Activated CD4-positive, alpha-beta T cell treated with anti-CD3 and anti-CD28 coated beads for 36 hours (primary cell): ENCODE measurements around the gene UST. TPM values are rescaled to one million over a fixed set of nuclear protein-coding genes. Genes with fewer than 3 reads are reported as not detected.

Experiments
- ATAC-seq: fragments of 200-7000 bp; cut with Tn5 transposase; one replicate; pipeline ENCODE4 v1.10.0; 2021; ENCODE audit warnings: mild to moderate bottlenecking, moderate library complexity
- CTCF ChIA-PET: fragments of 350-600 bp; sonication (Branson Sonifier 250); formaldehyde crosslinking; loops from one replicate; lab custom pipeline; 2021; ENCODE audit warnings: antibody characterized with exemption; lab: Charles Lee
- POLR2A ChIA-PET: fragments of 350-600 bp; sonication (Branson Sonifier 250); formaldehyde crosslinking; loops from one replicate; lab custom pipeline; 2021; ENCODE audit warnings: antibody characterized with exemption, inconsistent platforms; lab: Charles Lee
- DNase-seq: peaks from one replicate; pipeline ENCODE4 v3.0.0-alpha.2; 2020
- H3K27ac Mint-ChIP-seq: one replicate; pipeline ENCODE4 v1.8.0; 2021; ENCODE audit warnings: mixed read lengths
- H3K27me3 Mint-ChIP-seq: one replicate; pipeline ENCODE4 v1.8.0; 2021; ENCODE audit warnings: mixed read lengths
- H3K36me3 Mint-ChIP-seq: one replicate; pipeline ENCODE4 v1.8.0; 2021; ENCODE audit warnings: low read depth, mixed read lengths
- H3K4me1 Mint-ChIP-seq: one replicate; pipeline ENCODE4 v1.8.0; 2021; ENCODE audit warnings: mixed read lengths
- H3K4me3 Mint-ChIP-seq: one replicate; pipeline ENCODE4 v1.8.0; 2021; ENCODE audit warnings: mild to moderate bottlenecking, moderate library complexity, mixed read lengths
- H3K9me3 Mint-ChIP-seq: one replicate; pipeline ENCODE4 v1.8.0; 2021; ENCODE audit warnings: low read depth, mixed read lengths
- intact Hi-C, 2 experiments: fragments of 100-400 bp; cut with DNase I in 1 of 2; cut with micrococcal nuclease in 1 of 2; formaldehyde crosslinking; loops; one replicate each; pipeline versions ENCODE4 v1.14.2 to v1.15.1; 2022 to 2024; cut with DNase I, micrococcal nuclease
- total RNA-seq, 2 experiments: library from RNA; stranded (reverse); gene quantifications; one replicate each; pipeline ENCODE4 v1.2.3, GENCODE V29; 2021

UST gene
- total RNA-seq, 2 experiments from 2014 or later = 2.2 to 2.8 TPM

- DNase-seq = no peak
- ChIA-PET POLR2A (no interaction called here), CTCF (no interaction called here)
- Mint-ChIP-seq H3K4me3 (no peak overlapping the region), H3K27me3 (peaks cover 7% of the 10 kb centered on the region), H3K36me3 (no peaks in the 10 kb centered on the region), H3K9me3 (no peaks in the 10 kb centered on the region), H3K4me1 (peaks cover 5% of the 10 kb centered on the region), H3K27ac (no peak overlapping the region)
- intact Hi-C loops = no loop called here
- ATAC-seq = no peak
These were observed 9.0 kb upstream of the UST start for GRCh38 chr6:148737806-148738205.

- Mint-ChIP-seq H3K9me3 (no peaks in the 10 kb centered on the region), H3K27me3 (peaks cover 13% of the 10 kb centered on the region), H3K27ac (no peak overlapping the region), H3K4me1 (peaks cover 5% of the 10 kb centered on the region), H3K36me3 (no peaks in the 10 kb centered on the region), H3K4me3 (no peak overlapping the region)
- CTCF ChIA-PET = interaction anchor here (0.6 to 0.7 kb wide), 2 partner anchors 62 to 172 kb away, joined by 3 to 4 read pairs; no protein-coding TSS in a partner anchor
- intact Hi-C loops = no loop called here
- DNase-seq (no peak), ATAC-seq (peak; percentile 12)
- POLR2A ChIA-PET = no interaction called here
These were observed 7.6 kb upstream of the UST start for GRCh38 chr6:148738946-148739821.

- DNase-seq = peak; percentile 24
- H3K9me3 Mint-ChIP-seq = no peaks in the 10 kb centered on the region
- no peaks in the 10 kb centered on the region for H3K36me3 Mint-ChIP-seq
- peaks cover 16% of the 10 kb centered on the region for H3K27me3 Mint-ChIP-seq
- intact Hi-C loops = no loop called here
- ATAC-seq = peak; percentile 16
- H3K4me3 Mint-ChIP-seq = no peak overlapping the region
- H3K4me1 Mint-ChIP-seq = peaks cover 5% of the 10 kb centered on the region
- CTCF ChIA-PET = interaction anchor here (0.6 to 1.0 kb wide), 4 partner anchors 17 to 173 kb away, joined by 3 to 4 read pairs (median 3); no protein-coding TSS in a partner anchor
- POLR2A ChIA-PET = no interaction called here
- no peak overlapping the region for H3K27ac Mint-ChIP-seq
These were observed 7.1 kb upstream of the UST start for GRCh38 chr6:148739822-148740128.

DNA sequence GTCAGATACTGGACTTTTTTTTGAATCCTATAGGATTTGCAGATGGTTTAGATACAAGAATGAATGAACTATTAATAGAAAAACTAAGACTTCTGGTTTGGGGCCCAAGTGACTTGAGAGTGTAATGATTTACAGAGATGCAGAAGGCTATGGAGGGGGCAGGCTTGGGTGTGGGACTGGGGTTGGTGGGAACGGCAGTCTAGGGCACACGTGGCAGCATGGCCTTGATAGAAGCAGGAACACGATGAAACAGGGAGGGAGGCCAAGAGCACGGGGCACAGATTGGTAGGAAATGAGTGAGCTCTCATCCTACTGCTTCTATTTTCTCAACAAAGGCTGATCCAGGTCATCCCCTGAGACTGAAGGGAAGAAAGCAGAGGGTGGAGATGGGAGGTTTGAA lies 3.4 kb upstream of the UST start:
- H3K4me3 Mint-ChIP-seq = no peak overlapping the region

DNA sequence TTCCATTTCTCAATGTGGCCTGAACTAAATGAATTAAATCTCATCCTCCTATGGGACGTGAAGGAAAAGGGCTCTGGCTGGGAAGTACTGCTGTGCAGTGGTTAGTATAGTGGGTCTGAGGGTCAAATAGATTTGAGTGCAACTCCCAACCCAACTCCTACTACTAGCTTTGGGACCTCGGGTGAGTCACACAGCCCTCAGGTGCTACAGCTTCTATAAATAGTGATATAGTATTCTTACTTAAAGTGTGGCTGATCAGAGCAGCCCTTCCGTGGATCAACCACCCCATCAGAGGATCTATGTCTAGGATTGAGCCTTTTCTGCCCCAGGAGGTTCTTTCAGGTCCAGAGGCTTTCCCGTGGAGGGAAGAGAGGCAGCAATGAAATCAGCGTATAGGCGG lies 904 bp upstream of the UST start:
- no peaks in the 10 kb centered on the region for H3K9me3 Mint-ChIP-seq
- DNase-seq (no peak), ATAC-seq (no peak)
- H3K4me1 Mint-ChIP-seq = peaks cover 23% of the 10 kb centered on the region
- H3K36me3 Mint-ChIP-seq = no peaks in the 10 kb centered on the region
- CTCF ChIA-PET = interaction anchor here (0.6 to 1.2 kb wide), 2 partner anchors 60 to 203 kb away, joined by 3 read pairs; no protein-coding TSS in a partner anchor
- peaks cover 41% of the 10 kb centered on the region for H3K27me3 Mint-ChIP-seq
- no peak overlapping the region for H3K27ac Mint-ChIP-seq
- POLR2A ChIA-PET = interaction anchor here (1.0 to 1.5 kb wide), 2 partner anchors 11 to 35 kb away, joined by 3 read pairs; no protein-coding TSS in a partner anchor
- intact Hi-C loops = loop anchor here (1.0 to 5.0 kb wide), 6 partner anchors 15 to 686 kb away; no protein-coding TSS in a partner anchor
- H3K4me3 Mint-ChIP-seq = peak overlapping the region; percentile 87

More for the DNA sequence above, 3.4 kb upstream of the UST start:
- Mint-ChIP-seq H3K9me3 (no peaks in the 10 kb centered on the region), H3K27me3 (peaks cover 26% of the 10 kb centered on the region), H3K4me1 (peaks cover 12% of the 10 kb centered on the region), H3K27ac (no peak overlapping the region), H3K36me3 (no peaks in the 10 kb centered on the region)
- ATAC-seq (no peak), DNase-seq (no peak)
- intact Hi-C loops = no loop called here
- CTCF ChIA-PET = interaction anchor here (1.1 kb wide), 1 partner anchor 18 kb away, joined by 3 read pairs; no protein-coding TSS in a partner anchor
- POLR2A ChIA-PET = no interaction called here

DNA sequence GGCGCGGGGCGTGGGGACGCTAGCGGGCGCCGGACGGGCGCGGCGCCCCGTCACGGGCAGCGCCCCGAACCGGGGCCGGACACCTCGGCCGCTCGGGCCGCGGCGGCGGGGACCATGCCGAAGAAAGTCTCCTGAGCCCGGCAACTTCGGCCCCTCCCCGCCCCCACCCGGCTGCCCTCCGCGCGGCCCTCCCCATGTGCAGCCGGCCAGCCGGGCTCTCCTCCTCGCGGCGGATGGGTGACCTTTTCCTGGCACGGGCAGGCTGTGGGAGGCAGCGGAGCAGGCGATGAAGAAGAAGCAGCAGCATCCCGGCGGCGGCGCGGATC lies 278 bp downstream of the UST start:
- POLR2A ChIA-PET = interaction anchor here (1.1 kb wide), 1 partner anchor 11 kb away, joined by 3 read pairs; no protein-coding TSS in a partner anchor
- Mint-ChIP-seq H3K27me3 (peaks cover 38% of the 10 kb centered on the region), H3K4me1 (peaks cover 23% of the 10 kb centered on the region), H3K36me3 (no peaks in the 10 kb centered on the region), H3K9me3 (no peaks in the 10 kb centered on the region), H3K4me3 (peak overlapping the region; percentile 87), H3K27ac (no peak overlapping the region)
- peak; percentile 28 for ATAC-seq
- DNase-seq = peak; percentile 57
- CTCF ChIA-PET = interaction anchor here (2.5 kb wide), 1 partner anchor 10 kb away, joined by 15 read pairs; no protein-coding TSS in a partner anchor
- intact Hi-C loops = loop anchor here (1.0 to 5.0 kb wide), 4 partner anchors 14 to 685 kb away; no protein-coding TSS in a partner anchor

GRCh38 chr6:148747471-148748165 lies 788 bp downstream of the UST start:
- ATAC-seq = peak; percentile 61
- no peaks in the 10 kb centered on the region for H3K9me3 Mint-ChIP-seq
- ChIA-PET CTCF (interaction anchor here (1.0 to 2.5 kb wide), 3 partner anchors 10 to 33 kb away, joined by 4 to 15 read pairs (median 5); no protein-coding TSS in a partner anchor), POLR2A (interaction anchor here (1.1 kb wide), 1 partner anchor 10 kb away, joined by 3 read pairs; no protein-coding TSS in a partner anchor)
- H3K4me1 Mint-ChIP-seq = peaks cover 23% of the 10 kb centered on the region
- peak overlapping the region; percentile 73 for H3K4me3 Mint-ChIP-seq
- DNase-seq = peak; percentile 66
- H3K36me3 Mint-ChIP-seq = no peaks in the 10 kb centered on the region
- peaks cover 38% of the 10 kb centered on the region for H3K27me3 Mint-ChIP-seq
- intact Hi-C loops = loop anchor here (1.0 to 5.0 kb wide), 5 partner anchors 11 to 685 kb away; no protein-coding TSS in a partner anchor
- no peak overlapping the region for H3K27ac Mint-ChIP-seq

- H3K27me3 Mint-ChIP-seq = peaks cover 30% of the 10 kb centered on the region
- ChIA-PET CTCF (interaction anchor here (0.5 kb wide), 1 partner anchor 197 kb away, joined by 4 read pairs; no protein-coding TSS in a partner anchor), POLR2A (no interaction called here)
- ATAC-seq (no peak), DNase-seq (no peak)
- H3K4me3 Mint-ChIP-seq = no peak overlapping the region
- H3K36me3 Mint-ChIP-seq = no peaks in the 10 kb centered on the region
- H3K4me1 Mint-ChIP-seq = peaks cover 23% of the 10 kb centered on the region
- H3K9me3 Mint-ChIP-seq = no peaks in the 10 kb centered on the region
- intact Hi-C loops = loop anchor here (5.0 kb wide), 3 partner anchors 33 to 683 kb away; no protein-coding TSS in a partner anchor
- no peak overlapping the region for H3K27ac Mint-ChIP-seq
These were observed 2.8 kb downstream of the UST start for GRCh38 chr6:148749674-148750073.

DNA sequence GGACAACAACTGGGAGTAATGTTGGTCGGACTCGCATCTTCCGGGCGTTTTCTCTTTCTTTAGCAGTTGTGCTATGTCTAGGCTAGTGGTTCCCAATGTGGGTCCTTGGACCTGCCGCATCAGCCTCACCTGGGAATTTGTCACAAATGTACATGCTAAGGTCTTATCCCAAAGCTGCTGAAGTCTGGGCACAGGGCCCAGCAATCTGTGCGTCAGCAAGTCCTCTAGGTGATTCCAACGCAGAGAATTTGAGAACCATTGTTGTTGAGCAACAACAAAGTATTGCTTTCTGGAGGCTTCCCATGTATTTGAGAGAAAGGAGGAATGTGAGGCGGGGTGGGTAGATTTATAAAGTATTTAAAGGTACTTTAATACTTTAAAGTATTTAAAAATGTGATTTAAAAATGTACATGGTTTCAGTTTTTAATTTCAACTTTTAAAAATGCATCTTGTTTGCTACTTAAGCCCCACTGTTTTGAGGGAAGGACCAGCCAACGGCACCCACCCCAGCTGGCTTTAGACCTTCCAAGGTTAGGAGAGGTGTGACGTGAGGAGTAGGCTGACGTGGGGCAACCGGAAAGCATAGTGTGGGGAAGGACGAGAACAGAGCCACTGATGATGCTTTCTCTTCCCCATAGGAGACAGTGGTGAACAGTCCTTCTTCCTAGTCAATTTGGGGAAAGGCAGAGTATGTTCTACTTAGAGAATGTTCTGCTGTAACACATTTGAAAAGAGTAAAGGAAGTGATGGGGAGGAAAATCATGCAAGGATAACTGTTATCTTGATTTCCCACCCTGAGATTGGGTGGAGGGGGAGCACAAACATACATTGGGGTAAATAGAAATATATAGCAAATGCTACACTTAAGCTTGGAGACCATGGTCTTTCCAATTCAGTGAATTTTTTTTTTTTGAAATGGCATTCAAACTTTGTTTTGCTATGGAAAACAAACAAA lies 4.3 kb downstream of the UST start:
- intact Hi-C loops = no loop called here
- H3K4me3 Mint-ChIP-seq = no peak overlapping the region
- peaks cover 24% of the 10 kb centered on the region for H3K27me3 Mint-ChIP-seq
- no peak overlapping the region for H3K27ac Mint-ChIP-seq
- ATAC-seq = no peak
- CTCF ChIA-PET = interaction anchor here (0.6 to 1.0 kb wide), 3 partner anchors 21 to 1036 kb away, joined by 3 to 4 read pairs (median 4); no protein-coding TSS in a partner anchor
- POLR2A ChIA-PET = no interaction called here
- DNase-seq = no peak
- H3K9me3 Mint-ChIP-seq = no peaks in the 10 kb centered on the region
- no peaks in the 10 kb centered on the region for H3K36me3 Mint-ChIP-seq
- H3K4me1 Mint-ChIP-seq = peaks cover 22% of the 10 kb centered on the region

- Mint-ChIP-seq H3K4me1 (peaks cover 19% of the 10 kb centered on the region), H3K9me3 (no peaks in the 10 kb centered on the region)
These were observed 5.0 kb downstream of the UST start for GRCh38 chr6:148751793-148752170.

More at GRCh38 chr6:148751793-148752170, 5.0 kb downstream of the UST start:
- intact Hi-C loops = no loop called here
- CTCF ChIA-PET = interaction anchor here (0.6 to 1.4 kb wide), 4 partner anchors 9 to 1036 kb away, joined by 3 to 6 read pairs (median 4); no protein-coding TSS in a partner anchor
- peaks cover 25% of the 10 kb centered on the region for H3K27me3 Mint-ChIP-seq
- ATAC-seq (no peak), DNase-seq (no peak)
- H3K36me3 Mint-ChIP-seq = no peaks in the 10 kb centered on the region
- no peak overlapping the region for H3K27ac Mint-ChIP-seq
- H3K4me3 Mint-ChIP-seq = no peak overlapping the region
- POLR2A ChIA-PET = no interaction called here
